Lower lobe of right lung (tissue), 2 donors: Measurements from ENCODE around the gene LZTS3. TPM values are rescaled to one million over a fixed set of nuclear protein-coding genes. Genes with fewer than 3 reads are reported as not detected.
"Not testable (repeated sequence)": the region's sequence is repeated elsewhere in the genome, so short reads cannot be mapped to it uniquely, and the experiment has no call there.

ENCODE experiments used
- ATAC-seq, 2 donors: fragments of 200-7000 bp; cut with Tn5 transposase; one replicate each; pipeline ENCODE4 v1.9.1; 2020 to 2022; ENCODE audit warnings: mild to moderate bottlenecking in 2 of 2, moderate library complexity in 2 of 2
- DNase-seq: peaks from one replicate; pipeline ENCODE4 v3.0.0-alpha.2; 2020
- H3K27ac ChIP-seq: fragments of 200-600 bp; one replicate; pipeline ENCODE4 v1.8.0; 2022
- H3K27me3 ChIP-seq: fragments of 200-600 bp; one replicate; pipeline ENCODE4 v1.8.0; 2022; ENCODE audit warnings: low read depth
- H3K36me3 ChIP-seq: fragments of 200-600 bp; one replicate; pipeline ENCODE4 v1.8.0; 2022; ENCODE audit warnings: mild to moderate bottlenecking
- H3K4me1 ChIP-seq: fragments of 200-600 bp; one replicate; pipeline ENCODE4 v1.8.0; 2022
- H3K4me3 ChIP-seq: fragments of 200-600 bp; one replicate; pipeline ENCODE4 v1.8.0; 2022; ENCODE audit warnings: mild to moderate bottlenecking
- H3K9me3 ChIP-seq: fragments of 200-600 bp; one replicate; pipeline ENCODE4 v1.8.0; 2022
- intact Hi-C: fragments of 100-400 bp; cut with DNase I; formaldehyde crosslinking; loops from one replicate; pipeline ENCODE4 v1.11.0; 2022
- long read RNA-seq: library from polyadenylated mRNA; unstranded; transcript quantifications from one replicate; pipeline ENCODE4 v2.0.0, GENCODE V29; 2021
- total RNA-seq: library from RNA; stranded (reverse); fragmentation: NEBNext Ultra II Directional; extraction: Animal tissue kit (Norgen Biotek cat#: 25700); gene quantifications from one replicate; pipeline ENCODE4 v1.2.1, GENCODE V29; 2021
- TF ChIP-seq, protein P1 (sequence below): fragments of 200-600 bp; IDR thresholded peaks from one replicate; pipeline ENCODE4 v1.8.0; 2022; ENCODE audit warnings: antibody characterized with exemption, mild to moderate bottlenecking
- donor health status: DM: no; HTN: yes; CAD: no; lungs with severe emphysema.

LZTS3 gene
- 18.5 TPM for total RNA-seq
- long read RNA-seq, full-length matches to known transcripts = 5 of 36 reads
- long read RNA-seq, partial matches to known transcripts = 7 of 36 reads
- long read RNA-seq, other reads (novel, unspliced or antisense) = 24 of 36 reads

DNA sequence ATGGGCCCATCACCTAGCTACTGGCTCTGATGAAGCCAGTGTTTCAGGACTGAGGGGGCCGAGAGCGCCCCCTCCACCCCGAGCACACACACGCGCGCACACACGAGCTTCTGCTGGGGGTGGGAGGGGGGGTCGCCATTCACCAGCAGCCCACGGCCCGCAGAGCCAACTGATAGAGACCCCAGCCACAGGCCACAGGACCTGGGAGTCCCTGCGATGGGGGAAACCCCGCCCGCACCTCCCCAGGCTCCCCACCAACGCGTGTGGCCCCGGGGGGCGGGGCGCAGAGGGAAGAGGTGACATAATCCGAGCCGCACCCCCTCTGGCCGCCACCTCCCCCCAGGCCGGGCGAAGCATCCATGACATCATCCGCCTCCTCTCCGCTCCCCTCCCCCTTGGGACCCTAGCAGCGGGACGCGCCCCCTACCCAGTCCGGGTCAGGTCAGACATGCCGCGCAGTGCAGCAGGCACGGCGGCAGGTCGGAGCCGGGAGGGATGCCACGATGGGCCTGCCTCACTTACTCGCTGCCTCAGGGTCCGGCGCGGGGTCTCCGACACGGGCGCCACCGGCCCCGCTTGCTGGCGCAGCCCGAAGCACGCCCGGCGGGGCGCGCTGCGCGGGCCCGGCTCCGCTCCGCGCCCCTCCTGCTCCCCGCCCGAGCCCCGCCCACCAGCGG is at the start of gene LZTS3:
TSS of gene LZTS3 (minus strand) at position 617 of the 677 bp plus-strand sequence. CDS start 6,386 bp downstream, outside the sequence.
- TF ChIP-seq, protein P1, sequence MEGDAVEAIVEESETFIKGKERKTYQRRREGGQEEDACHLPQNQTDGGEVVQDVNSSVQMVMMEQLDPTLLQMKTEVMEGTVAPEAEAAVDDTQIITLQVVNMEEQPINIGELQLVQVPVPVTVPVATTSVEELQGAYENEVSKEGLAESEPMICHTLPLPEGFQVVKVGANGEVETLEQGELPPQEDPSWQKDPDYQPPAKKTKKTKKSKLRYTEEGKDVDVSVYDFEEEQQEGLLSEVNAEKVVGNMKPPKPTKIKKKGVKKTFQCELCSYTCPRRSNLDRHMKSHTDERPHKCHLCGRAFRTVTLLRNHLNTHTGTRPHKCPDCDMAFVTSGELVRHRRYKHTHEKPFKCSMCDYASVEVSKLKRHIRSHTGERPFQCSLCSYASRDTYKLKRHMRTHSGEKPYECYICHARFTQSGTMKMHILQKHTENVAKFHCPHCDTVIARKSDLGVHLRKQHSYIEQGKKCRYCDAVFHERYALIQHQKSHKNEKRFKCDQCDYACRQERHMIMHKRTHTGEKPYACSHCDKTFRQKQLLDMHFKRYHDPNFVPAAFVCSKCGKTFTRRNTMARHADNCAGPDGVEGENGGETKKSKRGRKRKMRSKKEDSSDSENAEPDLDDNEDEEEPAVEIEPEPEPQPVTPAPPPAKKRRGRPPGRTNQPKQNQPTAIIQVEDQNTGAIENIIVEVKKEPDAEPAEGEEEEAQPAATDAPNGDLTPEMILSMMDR = no peak
- peak; percentile 80 for DNase-seq
- peak; percentile 73 to 76 for ATAC-seq
- Histone ChIP-seq H3K27me3 (peaks cover 5% of the 10 kb centered on the region), H3K9me3 (no peaks in the 10 kb centered on the region), H3K4me1 (peaks cover 19% of the 10 kb centered on the region), H3K27ac (peak within 1 kb of the TSS; percentile 84), H3K4me3 (peak within 1 kb of the TSS; percentile 92), H3K36me3 (no peaks in the 10 kb centered on the region)
- intact Hi-C loops = no loop called here

DNA sequence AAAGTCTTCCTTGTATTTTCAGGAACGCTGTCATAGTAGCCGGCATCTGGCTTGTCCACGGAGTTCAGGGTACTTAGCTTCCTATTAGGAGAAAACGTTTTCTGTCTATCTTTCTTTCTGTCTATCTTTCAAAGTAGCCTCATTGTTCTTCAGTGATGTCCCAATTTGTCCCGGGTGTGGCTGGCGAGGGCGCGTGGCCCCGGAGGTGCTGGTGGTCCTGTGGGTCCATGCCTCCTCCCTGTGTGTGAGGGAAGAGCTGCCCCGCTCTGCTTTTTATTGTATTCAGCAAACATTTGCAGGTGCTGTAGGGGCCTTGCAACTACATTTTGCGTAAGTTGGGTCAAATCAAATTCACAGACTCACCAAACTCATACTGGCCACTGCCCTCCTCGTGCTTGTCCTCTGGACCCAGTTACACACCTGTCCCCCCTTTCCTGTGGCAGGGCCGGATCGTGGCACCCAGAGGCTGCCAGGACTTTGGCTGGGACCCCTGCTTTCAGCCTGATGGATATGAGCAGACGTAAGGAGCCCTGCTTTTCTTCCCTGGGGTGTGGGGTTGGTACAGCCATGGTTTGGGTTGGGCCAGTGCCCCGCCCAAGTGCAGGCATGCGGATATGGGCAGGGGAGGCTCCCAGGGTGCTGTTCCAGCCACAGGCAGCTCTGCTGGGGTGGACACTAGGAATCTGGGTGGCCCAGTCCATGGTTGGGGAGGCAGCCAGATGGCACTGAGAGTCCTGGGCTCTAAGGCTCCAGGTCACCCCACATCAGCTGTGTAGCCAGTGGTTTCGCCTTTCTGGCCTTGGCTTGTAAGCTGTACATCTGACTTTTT is 48.3 kb upstream of the LZTS3 start:
- H3K4me3 ChIP-seq = no peak overlapping the region
- TF ChIP-seq, protein P1 = no peak
- no peaks in the 10 kb centered on the region for H3K27me3 ChIP-seq
- ATAC-seq (peak; percentile 31 to 58), DNase-seq (no peak)
- peaks cover 54% of the 10 kb centered on the region for H3K36me3 ChIP-seq
- peaks cover 9% of the 10 kb centered on the region for H3K4me1 ChIP-seq
- no peak overlapping the region for H3K27ac ChIP-seq
- H3K9me3 ChIP-seq = no peaks in the 10 kb centered on the region
- intact Hi-C loops = no loop called here

DNA sequence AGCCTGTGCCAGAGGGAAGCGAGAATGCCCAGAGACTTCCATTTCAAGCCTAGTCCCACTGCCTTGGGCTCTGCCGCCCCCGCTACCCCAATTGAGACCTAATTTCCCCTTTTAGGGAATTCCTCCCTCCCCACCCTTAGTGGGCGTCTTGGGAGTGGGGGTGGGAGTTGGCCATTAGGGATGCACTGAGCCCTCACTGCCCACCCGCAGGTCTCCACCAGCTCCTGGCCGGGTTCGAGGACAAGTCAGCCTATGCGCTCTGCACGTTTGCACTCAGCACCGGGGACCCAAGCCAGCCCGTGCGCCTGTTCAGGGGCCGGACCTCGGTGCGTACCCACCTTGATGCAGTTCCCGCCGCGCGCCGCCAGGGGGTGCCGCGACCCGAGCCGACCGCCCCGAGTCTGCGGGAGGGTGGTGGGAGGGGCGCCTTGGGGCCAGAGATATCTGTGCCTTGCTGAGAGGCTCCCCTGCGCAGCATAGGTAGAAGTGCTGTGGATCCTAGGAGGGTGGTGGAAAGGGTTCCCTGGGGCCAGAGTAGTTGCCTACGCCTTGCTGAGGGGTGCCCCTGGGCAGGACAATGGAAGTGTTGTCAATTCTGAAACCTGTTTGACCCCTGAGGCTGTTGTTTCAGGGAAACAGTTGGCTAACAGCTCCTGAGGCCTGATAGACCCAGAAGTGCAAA is 45.1 kb upstream of the LZTS3 start:
- Histone ChIP-seq H3K27me3 (no peaks in the 10 kb centered on the region), H3K4me3 (peak overlapping the region; percentile 12), H3K4me1 (peaks cover 9% of the 10 kb centered on the region), H3K9me3 (no peaks in the 10 kb centered on the region), H3K27ac (no peak overlapping the region), H3K36me3 (peaks cover 76% of the 10 kb centered on the region)
- intact Hi-C loops = no loop called here
- ATAC-seq = peak; percentile 87 to 89
- TF ChIP-seq, protein P1 = peak; percentile 94
- peak; percentile 82 for DNase-seq

DNA sequence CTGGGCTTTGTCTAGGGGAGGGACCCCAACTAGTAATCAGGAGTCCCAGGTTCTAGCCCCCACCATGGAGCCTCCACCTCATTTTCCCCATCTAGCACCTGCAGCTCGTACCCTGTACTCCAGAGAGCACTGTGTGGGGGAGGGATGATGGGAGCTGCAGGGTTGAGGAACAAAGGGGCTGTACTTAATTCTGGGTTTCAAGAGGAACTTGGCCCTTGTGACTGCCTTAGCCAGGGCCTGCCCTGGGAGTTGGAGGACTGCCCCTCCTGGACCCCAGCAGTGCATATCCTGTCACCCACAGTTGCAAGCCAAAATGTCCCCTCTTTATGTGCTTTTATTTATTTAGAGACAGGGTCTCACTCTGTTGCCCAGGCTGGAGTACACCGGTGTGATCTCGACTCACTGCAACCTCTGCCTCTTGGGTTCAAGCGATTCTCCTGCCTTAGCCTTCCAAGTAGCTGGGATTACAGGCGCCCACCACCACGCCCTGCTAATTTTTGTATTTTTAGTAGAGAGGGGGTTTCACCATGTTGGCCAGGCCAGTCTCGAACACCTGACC is 42.1 kb upstream of the LZTS3 start:
- ATAC-seq = not testable (repeated sequence)

DNA sequence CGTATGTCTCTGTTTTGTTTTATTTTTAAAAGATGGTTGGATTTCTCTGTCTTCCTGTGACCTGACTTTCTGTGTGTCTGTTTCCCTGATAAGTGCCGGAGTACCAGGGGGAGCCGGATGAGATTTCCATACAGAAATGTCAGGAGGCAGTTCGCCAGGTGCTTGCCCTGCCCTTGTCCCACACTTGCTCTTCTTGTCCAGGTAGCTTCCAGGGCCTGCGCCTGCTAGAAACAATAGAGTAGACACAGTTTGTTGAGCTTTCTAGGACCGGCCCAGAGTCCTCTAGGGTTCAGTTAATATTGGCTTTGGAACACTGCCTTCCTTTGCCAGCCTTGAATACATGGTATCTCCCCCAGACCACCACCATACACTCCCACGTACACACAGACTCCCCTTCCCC is 39.9 kb upstream of the LZTS3 start:
- intact Hi-C loops = no loop called here
- DNase-seq (no peak), ATAC-seq (no peak)
- H3K27ac ChIP-seq = no peak overlapping the region
- H3K9me3 ChIP-seq = no peaks in the 10 kb centered on the region
- TF ChIP-seq, protein P1 = no peak
- H3K27me3 ChIP-seq = no peaks in the 10 kb centered on the region
- H3K4me1 ChIP-seq = peaks cover 18% of the 10 kb centered on the region
- H3K4me3 ChIP-seq = no peak overlapping the region
- H3K36me3 ChIP-seq = peaks cover 42% of the 10 kb centered on the region

More for the DNA sequence above, 42.1 kb upstream of the LZTS3 start:
- Histone ChIP-seq H3K4me1 (peaks cover 12% of the 10 kb centered on the region), H3K36me3 (peaks cover 51% of the 10 kb centered on the region)
- H3K27me3 ChIP-seq, H3K9me3 ChIP-seq, DNase-seq, H3K27ac ChIP-seq, intact Hi-C loops, H3K4me3 ChIP-seq: not testable (repeated sequence)
